GM18502 (cell line): ENCODE results near the gene CHCHD3.

Source experiments
- ATAC-seq: cut with Tn5 transposase; IDR thresholded peaks from one replicate; pipeline ENCODE4 v1.9.1; 2021; ENCODE audit warnings: mild to moderate bottlenecking; ENCODE audit not compliant: unreplicated experiment, poor library complexity

Gene CHCHD3

DNA sequence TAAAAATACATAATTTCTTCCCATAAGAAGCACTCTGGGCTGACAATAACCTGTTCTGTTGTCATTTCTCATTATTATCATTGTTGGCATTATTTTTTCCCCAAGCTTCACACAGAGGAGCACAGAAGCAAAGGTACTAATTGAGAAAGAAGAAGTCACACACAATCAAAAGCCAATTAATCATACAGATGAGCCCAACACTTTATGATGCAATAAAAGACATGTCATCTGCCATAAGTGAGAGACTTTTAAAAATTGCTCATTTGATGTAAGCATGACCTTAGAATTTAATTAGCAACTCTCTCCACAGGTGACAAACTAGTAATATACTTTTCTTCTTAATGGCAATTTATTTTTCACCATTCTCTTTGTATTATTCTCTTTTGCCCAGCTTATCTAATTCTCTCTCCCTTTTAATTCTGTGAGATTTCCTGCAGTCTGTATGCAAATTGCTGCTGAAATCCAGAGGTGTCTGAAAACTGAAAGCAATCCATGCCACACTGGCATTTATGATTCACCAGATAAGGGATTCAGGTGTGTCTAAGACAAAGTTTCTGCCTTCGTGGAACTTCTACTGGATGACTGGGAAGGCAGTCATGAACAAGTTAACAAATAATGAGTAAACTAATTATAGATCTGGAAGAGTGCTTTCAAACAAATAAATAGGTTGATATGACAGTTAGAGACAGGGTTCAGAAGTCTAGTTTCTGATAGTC, 203.5 kb downstream of the CHCHD3 start:
- no peak for ATAC-seq

DNA sequence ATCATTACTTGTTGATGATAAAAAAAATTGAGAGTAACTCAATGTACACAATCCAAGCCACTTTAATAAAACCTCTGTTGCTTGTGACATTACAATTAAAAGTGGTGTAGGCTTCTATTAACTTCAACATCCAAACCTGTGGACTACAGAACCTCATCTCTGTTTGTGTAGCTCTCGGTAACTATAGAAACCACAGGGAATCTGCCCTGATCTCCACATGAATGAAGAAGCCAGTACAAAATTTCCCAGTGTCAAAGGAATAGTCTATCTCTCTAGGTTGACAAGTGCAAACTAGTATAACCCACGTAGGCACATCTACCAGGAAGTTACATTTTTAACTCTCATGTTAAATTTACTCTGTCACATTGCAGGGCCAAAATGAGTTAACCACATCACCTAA, 204.3 kb downstream of the CHCHD3 start:
- ATAC-seq = no peak

DNA sequence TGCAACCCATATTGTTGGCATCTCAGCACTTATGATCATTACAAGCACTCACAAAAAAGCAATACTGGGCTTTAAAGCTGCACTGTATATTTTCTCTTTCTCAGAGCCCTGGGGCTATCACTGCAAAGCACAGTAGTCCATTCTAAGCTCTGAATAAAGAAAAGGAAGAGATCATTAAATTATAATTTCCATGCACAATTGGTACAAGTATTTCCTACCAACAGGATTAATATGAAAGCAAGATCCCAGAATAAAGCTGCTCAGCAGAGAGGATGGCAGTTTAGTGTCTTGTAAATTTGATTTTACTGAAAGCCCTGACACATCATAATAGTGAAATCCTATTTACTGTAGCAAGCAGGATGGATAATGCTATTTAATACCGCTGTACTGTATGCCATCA, 205.3 kb downstream of the CHCHD3 start:
- ATAC-seq = no peak

DNA sequence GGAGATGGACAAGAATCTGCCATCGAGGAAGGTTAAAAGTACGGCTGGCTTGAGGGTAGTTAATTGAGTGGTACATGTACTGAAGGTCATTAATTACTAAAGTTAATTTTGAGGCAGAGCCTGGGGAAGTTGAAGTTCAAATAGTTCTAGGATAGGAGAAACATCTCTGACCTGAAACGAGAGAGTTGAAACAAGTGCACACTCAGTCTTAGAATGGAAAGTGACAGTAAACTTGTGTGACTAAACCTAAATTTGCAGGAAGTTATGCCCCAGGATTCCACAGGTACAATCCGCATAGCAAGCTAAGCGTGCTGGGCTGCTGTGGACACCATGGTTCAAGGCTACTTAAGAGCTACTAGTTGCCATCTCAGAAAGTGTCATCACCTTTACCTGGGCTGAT, 209.9 kb downstream of the CHCHD3 start:
- peak; percentile 65 for ATAC-seq

DNA sequence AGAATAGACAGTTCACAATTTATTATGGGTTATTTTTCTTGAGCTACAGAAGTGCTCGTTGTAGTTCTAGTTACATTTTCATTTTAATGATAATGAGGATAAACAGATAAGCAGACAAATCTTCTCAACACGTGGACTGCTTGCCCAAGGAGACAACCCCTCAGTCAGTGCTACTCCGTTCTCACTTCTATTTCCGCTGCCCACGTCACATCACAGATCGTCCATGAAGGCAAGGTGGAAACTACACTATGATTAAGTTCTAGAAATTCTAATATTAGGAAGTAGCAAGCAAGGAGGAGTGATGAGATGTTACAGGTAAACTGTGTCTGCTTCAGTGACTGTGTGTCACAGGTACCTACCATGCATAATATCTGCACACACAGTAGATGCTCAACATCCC, 210.5 kb downstream of the CHCHD3 start:
- peak; percentile 80 for ATAC-seq

DNA sequence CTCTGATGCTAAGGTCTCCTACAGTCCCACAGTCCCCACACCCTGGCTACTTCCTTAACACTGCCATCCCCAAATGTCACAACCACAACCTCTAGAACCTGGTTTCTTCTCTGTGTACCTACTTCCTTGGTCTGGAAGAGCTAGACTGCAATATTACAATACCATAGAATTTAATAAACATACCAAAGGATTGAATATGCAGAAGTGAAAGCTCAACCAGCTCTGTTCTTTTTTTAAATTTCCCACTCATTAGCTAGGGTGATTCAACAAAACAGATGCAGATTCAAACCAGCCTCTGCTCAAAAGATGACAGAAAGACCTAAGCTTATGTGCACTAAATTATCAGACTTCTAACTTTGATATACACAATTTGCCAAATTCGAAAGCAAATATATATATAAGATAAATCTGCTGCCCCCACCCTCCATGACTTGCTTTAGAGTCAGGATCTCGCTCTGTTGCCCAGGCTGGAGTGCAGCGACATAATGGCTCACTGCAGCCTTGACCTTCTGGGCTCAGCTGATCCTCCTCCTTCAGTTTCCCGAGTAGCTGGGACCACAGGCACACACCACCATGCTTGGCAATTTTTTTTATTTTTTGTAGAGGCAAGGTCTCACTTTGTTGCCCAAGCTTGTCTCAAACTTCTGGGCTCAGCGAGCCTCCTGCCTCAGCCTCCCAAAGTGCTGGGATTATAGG, 212.6 kb downstream of the CHCHD3 start:
- no peak for ATAC-seq

DNA sequence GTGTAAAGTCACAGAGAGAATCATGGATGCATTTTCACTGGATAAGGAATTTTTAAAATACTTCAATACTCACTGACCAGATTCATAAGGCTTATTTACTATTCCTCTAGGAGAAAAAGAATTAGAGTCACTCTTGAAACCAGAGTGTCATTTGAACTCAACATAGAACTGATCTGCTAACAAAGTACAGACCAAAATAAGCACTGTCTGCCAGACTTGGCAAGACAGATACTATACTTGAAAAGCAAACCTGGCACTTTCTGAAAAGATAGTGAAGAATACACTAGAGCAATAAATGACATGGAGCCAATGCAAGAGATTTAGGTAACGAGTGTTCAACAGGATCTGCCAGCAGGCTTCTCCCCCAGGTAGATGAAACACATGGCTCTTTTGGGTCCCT, 215.3 kb downstream of the CHCHD3 start:
- ATAC-seq = no peak

DNA sequence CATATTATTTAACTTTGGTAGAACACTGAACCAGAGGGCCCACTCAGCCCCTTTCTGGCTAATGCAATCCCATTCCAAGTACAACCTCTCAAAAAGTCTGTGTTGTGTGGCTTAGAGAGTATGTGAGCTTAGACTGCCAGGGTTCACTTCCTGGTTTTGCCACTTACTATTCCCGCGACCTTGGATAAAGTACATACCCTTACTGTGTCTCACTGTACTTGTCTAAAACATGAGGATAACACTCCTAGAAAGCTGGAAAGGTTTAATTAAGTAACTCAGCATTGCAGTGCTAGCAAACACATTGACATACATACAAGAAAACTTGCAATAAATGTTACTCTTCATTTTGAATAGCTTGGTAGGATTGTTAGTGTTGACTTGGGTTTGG, 215.8 kb downstream of the CHCHD3 start:
- no peak for ATAC-seq

DNA sequence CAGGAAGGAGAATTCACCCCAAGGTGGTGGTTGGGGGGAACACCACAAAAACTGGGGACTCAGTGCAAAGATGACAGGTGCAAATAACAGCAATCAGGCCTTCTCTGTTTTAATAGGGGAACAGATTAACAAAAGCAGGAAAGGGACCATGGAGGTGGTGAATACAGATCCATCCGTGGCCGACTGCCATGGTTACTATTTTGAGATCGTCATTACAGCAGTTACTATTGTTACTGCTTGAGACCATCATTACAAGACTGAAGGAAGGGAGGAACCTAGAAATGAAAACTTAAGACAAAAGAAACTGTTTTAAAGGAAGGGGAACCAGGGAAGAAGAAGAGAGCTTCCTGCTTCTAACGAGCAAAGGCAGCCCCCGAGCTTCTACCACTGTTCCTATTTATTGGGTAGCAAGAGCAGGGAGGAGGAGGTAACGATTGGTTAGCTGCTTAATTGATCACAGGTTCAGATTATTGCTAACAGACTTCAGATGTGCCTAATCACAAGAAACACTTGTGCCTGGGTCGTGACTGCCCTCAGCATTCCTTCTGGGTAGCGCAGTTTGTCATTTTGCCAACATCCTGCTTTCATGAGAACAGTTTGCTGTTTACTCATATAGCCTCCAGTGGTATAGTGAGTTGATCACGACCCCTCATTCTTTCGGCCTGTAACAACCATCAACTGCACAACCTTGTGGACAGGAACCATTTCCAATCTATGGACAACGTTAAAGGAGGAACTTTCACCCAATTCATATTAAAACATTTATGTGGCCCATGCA, 216.3 kb downstream of the CHCHD3 start:
- ATAC-seq = no peak

DNA sequence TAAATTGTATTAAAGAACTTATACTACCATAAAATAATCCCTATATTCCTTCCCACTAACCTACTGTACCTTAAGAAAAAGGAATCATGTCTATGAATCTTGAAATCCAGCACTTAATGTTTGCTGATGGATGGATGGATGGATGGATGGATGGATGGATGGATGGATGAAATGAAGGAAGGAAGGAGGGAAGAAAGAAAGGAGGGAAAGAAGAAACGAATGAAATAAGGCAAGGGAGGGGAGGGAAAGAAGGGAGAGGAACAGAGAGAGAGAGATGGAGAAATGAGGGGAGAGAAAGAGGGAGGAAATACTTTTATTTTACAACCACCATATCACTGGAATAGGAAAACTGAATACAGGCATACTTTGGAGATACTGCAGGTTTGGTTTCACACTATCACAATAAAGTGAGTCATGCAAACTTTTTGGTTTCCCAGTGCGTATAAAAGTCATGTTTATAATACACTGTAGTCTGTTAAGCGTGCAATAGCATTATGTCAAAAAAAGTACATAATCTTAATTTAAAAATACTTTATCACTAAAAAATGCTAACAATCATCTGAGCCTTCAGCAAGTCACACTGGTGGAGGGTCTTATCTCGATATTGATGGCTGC, 219.8 kb downstream of the CHCHD3 start:
- ATAC-seq = no peak

DNA sequence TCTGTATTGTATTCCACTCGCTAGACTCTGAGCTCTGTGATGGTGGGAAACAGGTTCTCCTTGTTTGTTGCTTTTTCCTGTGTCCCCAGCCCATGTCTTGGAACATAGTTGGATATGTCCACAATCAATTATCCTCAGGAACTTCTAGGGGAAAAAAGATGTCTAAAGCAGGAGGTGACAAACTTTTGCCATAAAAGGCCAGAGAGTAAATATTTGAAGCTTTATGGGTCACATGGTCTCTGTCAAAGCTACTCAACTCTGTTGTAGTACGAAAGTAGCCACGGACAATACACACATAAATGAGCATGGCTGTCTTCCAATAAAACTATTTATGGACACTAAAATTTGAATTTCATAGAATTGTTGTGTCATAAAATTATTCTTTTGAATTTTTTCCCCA, 220.5 kb downstream of the CHCHD3 start:
- no peak for ATAC-seq

DNA sequence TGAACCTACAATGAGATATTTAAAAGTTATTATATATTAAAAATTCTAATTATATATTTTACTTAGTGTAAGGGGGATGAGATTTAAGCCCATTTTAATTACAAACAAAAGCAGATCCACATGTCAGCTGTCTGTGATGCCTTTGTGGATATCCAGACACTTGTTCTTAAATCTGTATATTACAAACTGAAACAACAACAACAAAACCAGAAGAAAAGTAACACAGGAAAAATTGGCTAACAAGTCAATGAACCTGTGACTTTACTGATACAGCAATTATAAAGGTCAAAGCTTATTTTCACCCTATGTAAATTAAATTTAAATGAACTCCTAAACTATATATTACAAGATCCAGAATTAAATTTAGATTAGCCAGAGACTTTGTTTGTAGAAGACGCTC, 222.7 kb downstream of the CHCHD3 start:
- no peak for ATAC-seq

DNA sequence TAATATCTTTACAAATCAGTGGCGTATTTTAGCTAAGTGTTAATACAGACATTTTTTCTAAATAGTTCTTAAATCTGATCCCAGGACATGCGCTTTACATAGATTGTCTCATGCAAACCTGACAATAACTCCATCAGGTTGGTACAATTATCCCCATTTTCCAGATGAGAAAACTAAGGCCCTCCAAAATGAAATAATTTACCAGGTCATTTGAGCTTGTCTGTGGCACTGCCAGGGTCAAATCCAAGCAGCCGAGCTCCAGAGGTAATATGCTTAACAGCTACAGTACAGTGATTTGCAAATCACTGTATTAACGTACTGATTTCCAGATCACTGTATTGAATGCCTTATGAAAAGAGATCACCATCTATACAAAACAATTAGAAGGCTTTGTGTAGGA, 223.1 kb downstream of the CHCHD3 start:
- ATAC-seq = no peak

DNA sequence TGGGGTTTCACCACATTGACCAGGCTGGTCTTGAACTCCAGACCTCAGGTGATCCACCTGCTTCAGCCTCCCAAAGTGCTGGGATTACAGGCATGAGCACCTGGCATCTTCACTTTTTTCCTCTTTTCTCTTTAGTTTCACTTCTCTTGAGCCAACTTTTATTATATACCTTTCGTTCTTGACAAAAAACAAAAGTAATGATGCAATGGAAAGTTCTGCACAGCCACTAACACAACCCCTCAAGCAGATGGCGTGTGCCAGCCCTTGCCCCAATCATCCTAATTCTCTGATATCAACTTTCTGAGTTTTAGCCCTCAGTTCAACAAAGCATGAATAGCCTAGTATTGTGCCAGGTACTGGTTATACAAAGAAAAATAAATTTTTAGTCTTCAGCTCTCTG, 223.6 kb downstream of the CHCHD3 start:
- no peak for ATAC-seq

DNA sequence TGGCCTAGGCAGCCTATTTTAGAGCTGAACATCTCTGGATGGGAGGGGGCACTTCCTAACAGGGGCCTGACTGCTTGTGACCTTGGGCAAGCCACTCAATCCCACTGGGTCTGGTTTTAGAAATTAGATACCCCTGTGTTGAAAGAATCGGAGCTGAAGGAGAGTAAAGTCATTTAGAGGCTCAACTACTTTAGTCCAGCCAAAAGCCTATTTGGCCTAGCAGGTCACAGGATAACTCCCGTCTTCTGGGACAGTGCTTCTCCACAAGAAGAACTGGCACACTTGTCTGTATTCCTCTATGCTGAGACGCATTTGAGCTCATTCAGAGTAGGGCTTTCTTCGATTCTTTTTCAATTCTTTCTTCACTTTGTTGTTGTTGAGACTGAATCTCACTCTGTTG, 224.2 kb downstream of the CHCHD3 start:
- no peak for ATAC-seq

DNA sequence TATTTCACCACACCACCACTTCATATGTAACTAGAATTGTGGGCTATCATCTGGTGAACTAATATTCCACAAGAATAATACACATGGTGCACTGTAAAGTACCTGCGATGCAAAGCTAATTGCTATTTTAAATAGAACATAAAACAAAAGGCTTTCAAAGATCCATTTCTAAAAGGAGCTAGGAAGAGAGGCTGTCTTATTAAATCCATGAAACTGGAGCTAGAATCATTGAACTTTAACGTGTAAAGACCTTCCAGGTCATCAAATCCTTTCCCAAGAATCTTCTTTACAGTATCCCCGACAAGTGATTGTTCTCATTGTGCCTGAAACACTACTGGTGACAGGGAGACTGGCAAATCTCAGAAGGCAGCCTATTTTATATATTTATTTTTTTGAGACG, 224.9 kb downstream of the CHCHD3 start:
- no peak for ATAC-seq

DNA sequence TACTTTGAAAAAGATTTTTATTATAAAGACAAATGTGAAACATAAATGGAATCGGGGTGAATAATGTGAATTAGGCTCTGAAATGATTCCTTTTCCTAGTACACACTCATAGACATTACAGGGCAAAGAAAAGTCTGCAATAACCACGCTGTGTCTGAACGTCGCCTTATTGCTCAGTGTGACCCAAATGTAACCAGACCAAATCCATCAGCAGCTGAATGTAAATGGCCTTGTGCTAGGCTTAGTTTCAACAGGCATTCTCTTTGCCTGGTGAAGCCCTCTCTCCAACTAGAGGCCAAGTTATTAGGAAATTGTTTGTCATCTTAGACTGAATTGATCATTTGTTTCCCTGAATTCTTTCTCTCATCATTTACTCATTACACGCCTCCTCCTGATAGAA, 225.5 kb downstream of the CHCHD3 start:
- no peak for ATAC-seq

DNA sequence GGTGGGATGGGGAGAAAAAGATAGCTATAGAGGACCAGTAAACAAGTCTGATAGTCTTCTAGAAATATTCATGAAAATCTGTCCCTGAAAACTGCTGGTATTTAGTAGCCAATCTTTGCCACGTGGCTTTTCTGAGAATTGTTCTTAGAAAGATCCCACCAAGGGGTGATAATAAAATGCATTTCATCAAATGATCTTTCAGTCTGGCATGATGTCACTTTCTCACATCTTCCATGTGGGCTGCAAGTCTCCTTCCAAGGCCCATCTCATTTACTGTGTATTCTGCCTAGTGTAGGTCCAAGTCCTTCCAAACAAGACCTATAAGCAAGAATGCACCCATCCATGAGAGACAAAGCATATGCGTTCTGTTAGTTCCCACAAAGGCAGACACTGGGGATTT, 226.0 kb downstream of the CHCHD3 start:
- ATAC-seq = no peak

DNA sequence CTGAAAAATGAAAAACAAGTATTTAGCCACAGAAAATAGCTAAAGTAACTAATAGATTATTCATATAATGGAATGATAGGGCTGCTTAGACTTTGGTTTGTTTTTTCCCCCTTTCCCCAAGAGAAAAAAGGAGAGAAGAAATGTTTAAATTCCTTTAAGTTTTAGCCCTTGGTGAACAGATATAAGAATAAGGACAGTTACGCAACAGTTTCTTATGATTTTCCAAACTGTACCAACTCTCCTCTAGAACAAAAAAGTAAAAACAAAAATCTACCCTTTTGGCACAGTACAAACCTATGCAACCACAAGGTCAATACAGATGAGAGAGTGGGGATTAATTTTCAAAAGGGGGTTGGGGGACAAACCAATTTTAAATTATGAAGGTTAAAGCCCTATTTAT, 227.7 kb downstream of the CHCHD3 start:
- no peak for ATAC-seq

DNA sequence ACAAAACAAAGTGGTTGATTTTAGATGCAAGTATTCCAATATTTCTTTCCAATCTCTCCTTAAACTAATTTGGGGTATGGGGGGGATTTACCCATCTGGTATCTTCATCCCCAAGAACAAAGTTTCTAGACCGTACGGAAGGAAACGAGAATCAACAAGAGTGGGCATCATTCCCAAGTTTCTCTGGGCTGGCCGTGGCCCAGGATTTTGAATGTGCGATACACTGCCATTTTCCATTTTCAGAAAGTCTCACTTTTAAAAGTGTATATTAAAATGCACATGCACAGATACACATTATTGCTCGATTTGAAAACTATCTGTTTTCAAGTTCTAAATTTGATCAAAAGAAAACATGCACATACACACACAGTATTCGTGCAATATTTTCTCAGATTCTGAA, 234.5 kb downstream of the CHCHD3 start:
- no peak for ATAC-seq

DNA sequence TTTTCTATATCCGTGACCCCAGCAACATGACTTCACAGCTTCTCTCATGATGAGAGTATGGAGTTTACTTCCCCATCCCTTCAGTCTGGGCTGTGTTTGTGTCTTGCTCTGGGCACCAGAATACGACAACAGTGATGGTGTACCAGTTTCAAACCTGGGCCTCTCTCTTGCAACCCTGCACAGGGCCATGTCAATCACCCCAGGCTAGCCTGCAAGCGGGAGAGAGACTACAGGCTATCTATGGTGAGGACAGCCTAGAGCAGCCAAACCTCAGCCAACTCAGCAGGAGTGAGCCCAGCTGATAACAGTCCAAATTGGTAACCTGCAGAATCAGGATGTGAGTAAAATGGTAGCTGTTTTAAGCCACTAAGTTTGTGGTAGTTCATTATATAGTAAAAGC, 235.8 kb downstream of the CHCHD3 start:
- ATAC-seq = no peak
